K562 (cell line): Measurements from ENCODE around the gene PLAAT4. TPM values are rescaled to one million over a fixed set of nuclear protein-coding genes. Genes with fewer than 3 reads are reported as not detected.

Source experiments
- ATAC-seq: fragments of 200-7000 bp; cut with Tn5 transposase; 3 replicates; pipeline ENCODE4 v1.9.1; 2020; ENCODE audit warnings: moderate library complexity
- BruUV-seq: library from RNA; stranded (reverse); fragments of 400-500 nt; replicated peaks from 2 replicates; lab custom pipeline; 2021; lab: Mats Ljungman, UMichigan
- CTCF ChIA-PET: fragments of 300-600 bp; formaldehyde crosslinking; extraction: SDS; loops from one replicate; lab custom pipeline; 2021; ENCODE audit warnings: low intra/inter-chr PET ratio; lab: Yijun Ruan, JAX
- POLR2A ChIA-PET: fragments of 300-600, 350-650 bp; sonication (Branson Sonifier 250); formaldehyde crosslinking; extraction: SDS; loops from one replicate; lab custom pipeline; 2021; ENCODE audit warnings: antibody characterized with exemption, inconsistent platforms; lab: Yijun Ruan, JAX
- DNase-seq, 4 experiments: peaks; one replicate each; pipeline versions ENCODE4 v3.0.0 to v3.0.0-alpha.2; 2011 to 2018; ENCODE audit warnings: low spot score in 3 of 4, mixed read lengths in 3 of 4; ENCODE audit errors: extremely low read depth in 1 of 4
- FAIRE-seq: peaks from 2 replicates; lab custom pipeline; 2011; peaks lifted over from hg19 to GRCh38; lab: Jason Lieb, UNC
- H2AFZ ChIP-seq: 2 replicates; pipeline ENCODE4 v1.6.0; 2011; ENCODE audit warnings: low read depth, low read length, control low read depth, inconsistent platforms
- H3K27ac ChIP-seq: fragments of 200-600 bp; 3 replicates; pipeline ENCODE4 v1.8.0; 2011; ENCODE audit warnings: low read depth, mild to moderate bottlenecking, control low read depth, inconsistent platforms, low read length, moderate library complexity, mixed read lengths; ENCODE audit errors: extremely low read depth
- H3K27me3 ChIP-seq, 2 experiments: fragments of 300-600 bp in 1 of 2; 2 replicates in 1 of 2; 3 replicates in 1 of 2; pipeline versions ENCODE4 v1.6.0 to v1.8.0; 2011; ENCODE audit warnings: inconsistent platforms in 2 of 2, low read length in 2 of 2, mild to moderate bottlenecking in 1 of 2, mixed read lengths in 1 of 2, moderate library complexity in 1 of 2; ENCODE audit not compliant: control insufficient read depth in 2 of 2, insufficient read depth in 2 of 2
- H3K36me3 ChIP-seq: fragments of 300-600 bp; 3 replicates; pipeline ENCODE4 v1.8.0; 2011; ENCODE audit warnings: mild to moderate bottlenecking, low read length, inconsistent platforms; ENCODE audit not compliant: control insufficient read depth, insufficient read depth
- H3K4me1 ChIP-seq, 2 experiments: fragments of 200-600 bp in 1 of 2; replicated peaks in 1 of 2; 2 replicates in 1 of 2; 3 replicates in 1 of 2; pipeline versions ENCODE4 v1.5.1 to v1.8.0; 2011; ENCODE audit warnings: inconsistent platforms in 2 of 2, low read length in 2 of 2, mild to moderate bottlenecking in 1 of 2, mixed read lengths in 1 of 2, moderate library complexity in 1 of 2; ENCODE audit not compliant: control insufficient read depth in 2 of 2, insufficient read depth in 2 of 2
- H3K4me2 ChIP-seq: 2 replicates; pipeline ENCODE4 v1.6.1; 2011; ENCODE audit warnings: low read length, control low read depth, inconsistent platforms, mixed read lengths; ENCODE audit not compliant: insufficient read depth
- H3K4me3 ChIP-seq: fragments of 200-600 bp; sonication (generic), shearing (Covaris generic); 2 replicates; pipeline ENCODE4 v1.5.1; 2016; ENCODE audit warnings: control low read depth, inconsistent platforms
- H3K79me2 ChIP-seq: fragments of 200-600 bp; 3 replicates; pipeline ENCODE4 v1.8.0; 2011; ENCODE audit warnings: low read length, inconsistent platforms; ENCODE audit not compliant: control insufficient read depth, insufficient read depth
- H3K9ac ChIP-seq, 2 experiments: 2 replicates each; pipeline versions ENCODE4 v1.6.0 to v1.6.1; 2011; ENCODE audit warnings: low read depth in 2 of 2, low read length in 2 of 2, control low read depth in 1 of 2, inconsistent platforms in 1 of 2, mild to moderate bottlenecking in 1 of 2, mixed read lengths in 1 of 2; ENCODE audit not compliant: insufficient read depth in 1 of 2
- H3K9me1 ChIP-seq: one replicate; pipeline ENCODE4 v1.6.0; 2011; ENCODE audit warnings: inconsistent platforms, mild to moderate bottlenecking, low read length, moderate library complexity; ENCODE audit not compliant: control insufficient read depth, insufficient read depth
- H3K9me3 ChIP-seq: replicated peaks from 2 replicates; pipeline ENCODE4 v1.5.1; 2011; ENCODE audit warnings: low read depth, low read length, inconsistent platforms; ENCODE audit not compliant: control insufficient read depth, insufficient read depth
- H4K20me1 ChIP-seq: replicated peaks from 2 replicates; pipeline ENCODE4 v1.6.1; 2011; ENCODE audit warnings: low read length, inconsistent platforms, mixed read lengths; ENCODE audit not compliant: control insufficient read depth, insufficient read depth
- HDAC2 ChIP-seq: fragments of 450-650 bp; IDR thresholded peaks from 2 replicates; pipeline ENCODE4 v1.6.1; 2016; ENCODE audit warnings: mild to moderate bottlenecking
- MCM7 ChIP-seq, 2 experiments: fragments of 450-650 bp; IDR thresholded peaks; 2 replicates each; pipeline ENCODE4 v1.6.1; 2016 to 2018
- MTA3 ChIP-seq: fragments of 450-650 bp; formaldehyde crosslinking; IDR thresholded peaks from 2 replicates; pipeline ENCODE4 v1.6.1; 2017; ENCODE audit warnings: mild to moderate bottlenecking, borderline replicate concordance
- MYNN ChIP-seq, 2 experiments: sonication (generic); formaldehyde crosslinking in 1 of 2; IDR thresholded peaks; 2 replicates each; pipeline versions ENCODE4 v1.5.0 to v1.6.1; 2016 to 2020; ENCODE audit warnings: antibody characterized with exemption in 1 of 2, missing genetic modification reagents in 1 of 2
- NFIX ChIP-seq: fragments of 250-450 bp; sonication (Bioruptor Pico); IDR thresholded peaks from 2 replicates; pipeline ENCODE4 v1.4.0; 2020; ENCODE audit warnings: low read depth, mild to moderate bottlenecking, moderate library complexity
- ZFPM2 ChIP-seq: fragments of 250-450 bp; sonication (Bioruptor Pico); IDR thresholded peaks from 2 replicates; pipeline ENCODE4 v1.5.1; 2022; ENCODE audit warnings: mild to moderate bottlenecking
- ZNF124 ChIP-seq: sonication (generic); formaldehyde crosslinking; IDR thresholded peaks from 2 replicates; pipeline ENCODE4 v1.8.1; 2022; ENCODE audit warnings: missing genetic modification reagents
- ZNF253 ChIP-seq: fragments of 250-450 bp; sonication (Bioruptor Pico); conservative IDR thresholded peaks from 2 replicates; pipeline ENCODE4 v1.6.1; 2021; ENCODE audit warnings: mild to moderate bottlenecking
- ZNF436 ChIP-seq: fragments of 250-450, 450-650 bp; sonication (Bioruptor Pico); formaldehyde crosslinking; IDR thresholded peaks from 2 replicates; pipeline ENCODE4 v1.7.0; 2020; ENCODE audit warnings: mild to moderate bottlenecking
- WGBS: fragments of 100-300 bp; shearing (Covaris generic); methylation state at CpG from one replicate; pipeline ENCODE4 v1.1.6; 2016; ENCODE audit warnings: low coverage, mixed read lengths; ENCODE audit not compliant: insufficient coverage; ENCODE audit errors: missing lambda C conversion rate; 5-methylcytosine and 5-hydroxymethylcytosine counted together
- in situ Hi-C: fragments of 300-500 bp; cut with MboI; formaldehyde crosslinking; loops from 4 replicates; pipeline ENCODE4 v1.15.0; 2018; ENCODE audit warnings: inconsistent platforms, mixed read lengths
- intact Hi-C: fragments of 100-400 bp; cut with micrococcal nuclease; formaldehyde crosslinking; loops from 2 replicates; pipeline ENCODE4 v1.14.2; 2022
- polyA plus RNA-seq, 8 experiments: library from polyadenylated mRNA; depleted of rRNA in 4 of 8; stranded (reverse) in 5 of 8; unstranded in 3 of 8; fragments of >200 nt; fragmentation: Nextera tagmentation in 2 of 8; fragmentation: Illumina TruSeq in 1 of 8; extraction: Ambion mirVana in 2 of 8; extraction: Trizol in 1 of 8; gene quantifications; 2 replicates each; pipeline versions ENCODE4 v1.2.1 to v1.2.3, GENCODE V29; 2011 to 2014; ENCODE audit warnings: inconsistent platforms in 1 of 8, missing spikeins in 1 of 8
- total RNA-seq, 7 experiments: library from RNA; depleted of rRNA in 6 of 7; stranded (reverse); fragments of >200 nt in 6 of 7; fragmentation: Illumina TruSeq in 2 of 7; extraction: Trizol in 2 of 7; gene quantifications; 2 replicates each; pipeline versions ENCODE4 v1.2.1 to v1.2.3, GENCODE V29; 2011 to 2021; ENCODE audit warnings: low replicate concordance in 1 of 7
- TF ChIP-seq, protein P1 (sequence below): IDR thresholded peaks from 3 replicates; pipeline ENCODE4 v1.6.1; 2011; ENCODE audit warnings: borderline replicate concordance, mild to moderate bottlenecking; ENCODE audit not compliant: insufficient read length, insufficient read depth

The PLAAT4 gene
- total and polyA plus RNA-seq, 9 of the 15 experiments (the other 6 are each of a cell fraction or from before 2014, with no cell fraction given), result 0.54 to 3.0 (median 1.3) TPM; not detected in 1

DNA sequence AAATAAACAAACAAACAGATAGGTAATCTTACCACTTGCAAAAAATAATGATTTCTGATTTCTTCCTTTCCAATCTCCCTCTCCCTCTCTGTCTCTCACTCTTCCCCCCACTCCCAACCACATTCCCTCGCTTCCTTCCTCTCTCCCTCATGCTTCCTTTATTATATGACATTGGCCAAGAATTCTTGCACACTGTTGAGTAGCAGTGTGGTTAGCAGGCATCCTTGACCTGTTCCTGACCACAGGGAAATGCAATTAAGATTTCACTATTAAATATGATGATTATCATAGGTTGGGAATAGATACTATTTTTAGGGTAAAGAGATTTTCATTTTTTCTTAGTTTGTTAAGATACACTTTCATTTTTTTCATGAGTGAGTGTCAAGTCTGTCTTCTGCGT is 14.7 kb upstream of the PLAAT4 start:
- no peak overlapping the region for H3K9ac ChIP-seq
- in situ Hi-C loops (no loop called here), intact Hi-C loops (no loop called here)
- ATAC-seq (no peak), DNase-seq (no peak), FAIRE-seq (no peak)
- TF ChIP-seq ZFPM2 (CRISPR knock-in tag) (no peak), MTA3 (no peak), ZNF124 (CRISPR knock-in tag) (no peak), ZNF253 (CRISPR knock-in tag) (no peak), MYNN (IDR thresholded peaks at IDR 0.05) (no peak), MYNN (CRISPR knock-in tag; IDR thresholded peaks at IDR 0.05) (no peak), NFIX (CRISPR knock-in tag) (no peak), ZNF436 (CRISPR knock-in tag) (no peak), MCM7 (IDR thresholded peaks at IDR 0.05) (no peak), HDAC2 (no peak)
- TF ChIP-seq, protein P1, sequence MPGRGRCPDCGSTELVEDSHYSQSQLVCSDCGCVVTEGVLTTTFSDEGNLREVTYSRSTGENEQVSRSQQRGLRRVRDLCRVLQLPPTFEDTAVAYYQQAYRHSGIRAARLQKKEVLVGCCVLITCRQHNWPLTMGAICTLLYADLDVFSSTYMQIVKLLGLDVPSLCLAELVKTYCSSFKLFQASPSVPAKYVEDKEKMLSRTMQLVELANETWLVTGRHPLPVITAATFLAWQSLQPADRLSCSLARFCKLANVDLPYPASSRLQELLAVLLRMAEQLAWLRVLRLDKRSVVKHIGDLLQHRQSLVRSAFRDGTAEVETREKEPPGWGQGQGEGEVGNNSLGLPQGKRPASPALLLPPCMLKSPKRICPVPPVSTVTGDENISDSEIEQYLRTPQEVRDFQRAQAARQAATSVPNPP, result no peak
- 69% methylated on average over 2 of the region's 2 CpGs for WGBS
- H2AFZ ChIP-seq, result no peak overlapping the region
- H3K9me3 ChIP-seq, result peaks cover 6% of the 10 kb centered on the region
- no peaks in the 10 kb centered on the region for H3K79me2 ChIP-seq
- peaks cover 4 to 18% of the 10 kb centered on the region in 2 experiments for H3K4me1 ChIP-seq
- POLR2A ChIA-PET, result no interaction called here
- H3K27ac ChIP-seq, result no peak overlapping the region
- no peaks in the 10 kb centered on the region for H4K20me1 ChIP-seq
- BruUV-seq, result no TSS peak
- no peaks in the 10 kb centered on the region for H3K36me3 ChIP-seq
- no peak overlapping the region for H3K4me3 ChIP-seq
- no peaks in the 10 kb centered on the region for H3K9me1 ChIP-seq
- no peaks in the 10 kb centered on the region for H3K27me3 ChIP-seq
- CTCF ChIA-PET, result no interaction called here
- H3K4me2 ChIP-seq, result no peak overlapping the region
